ENCODE measurements around the gene TMEM242. TPM values are rescaled to one million over a fixed set of nuclear protein-coding genes. Genes with fewer than 3 reads are reported as not detected.
"Not testable (repeated sequence)": the region's sequence is repeated elsewhere in the genome, so short reads cannot be mapped to it uniquely, and the experiment has no call there.

The TMEM242 gene
- polyA plus RNA-seq, 1 experiment, result 4.4 TPM

- Histone ChIP-seq H3K4me3 (ENCODE audit: low read depth, low read length) (no peak overlapping the region), H3K36me3 (ENCODE audit: control insufficient read depth, insufficient read depth, low read length) (no peaks in the 10 kb centered on the region), H3K27me3 (ENCODE audit: control insufficient read depth, insufficient read depth, low read length) (peaks cover 9% of the 10 kb centered on the region)
- no peak for DNase-seq (ENCODE audit: low read depth)
- ChIA-PET CTCF (no interaction called here), POLR2A (no interaction called here)
- TF ChIP-seq CTCF (IDR thresholded peaks at IDR 0.05; ENCODE audit: insufficient read depth, low read depth, low read length), result no peak
These were observed 20.4 kb upstream of the TMEM242 start for GRCh38 chr6:157343732-157344131.

DNA sequence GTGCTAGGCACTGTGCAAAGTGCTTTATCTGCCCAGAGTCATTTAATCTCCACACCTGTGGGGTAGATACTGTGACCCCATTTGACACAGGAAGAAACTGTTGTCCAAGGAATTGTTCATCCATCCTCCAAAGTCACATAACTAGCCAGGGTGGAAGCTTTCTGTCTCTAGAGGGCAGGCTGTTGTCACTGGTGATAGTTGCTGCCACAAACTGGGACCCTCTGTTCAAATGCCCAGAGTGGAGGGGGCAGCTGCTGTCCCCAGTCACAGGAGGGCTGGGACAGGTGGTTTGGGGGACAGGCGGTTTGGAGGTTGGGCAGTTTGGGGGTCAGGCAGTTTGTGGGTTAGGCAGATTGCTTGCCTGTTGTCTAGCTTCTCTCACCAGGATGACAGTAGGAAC is 16.1 kb upstream of the TMEM242 start:
- Histone ChIP-seq H3K4me3 (ENCODE audit: low read depth, low read length) (no peak overlapping the region), H3K36me3 (ENCODE audit: control insufficient read depth, insufficient read depth, low read length) (no peaks in the 10 kb centered on the region), H3K27me3 (ENCODE audit: control insufficient read depth, insufficient read depth, low read length) (peaks cover 5% of the 10 kb centered on the region; the same call in 1 of the 2 replicates)
- no peak for TF ChIP-seq CTCF (IDR thresholded peaks at IDR 0.05; ENCODE audit: insufficient read depth, low read depth, low read length)
- ChIA-PET POLR2A (no interaction called here), CTCF (interaction anchor here (0.6 kb wide), 1 partner anchor 1651 kb away, joined by 3 read pairs; no protein-coding TSS in a partner anchor)
- DNase-seq (ENCODE audit: low read depth), result no peak

GRCh38 chr6:157337751-157338150 is 14.4 kb upstream of the TMEM242 start:
- CTCF ChIA-PET, result interaction anchor here (1.4 kb wide), 1 partner anchor 13 kb away, joined by 3 read pairs; no protein-coding TSS in a partner anchor
- Histone ChIP-seq H3K4me3 (ENCODE audit: low read depth, low read length) (no peak overlapping the region), H3K27me3 (ENCODE audit: control insufficient read depth, insufficient read depth, low read length) (peaks cover 4% of the 10 kb centered on the region; the same call in 1 of the 2 replicates), H3K36me3 (ENCODE audit: control insufficient read depth, insufficient read depth, low read length) (no peaks in the 10 kb centered on the region)
- POLR2A ChIA-PET, result no interaction called here
- no peak for TF ChIP-seq CTCF (IDR thresholded peaks at IDR 0.05; ENCODE audit: insufficient read depth, low read depth, low read length)
- no peak for DNase-seq (ENCODE audit: low read depth)

- H3K36me3 ChIP-seq (ENCODE audit: control insufficient read depth, insufficient read depth, low read length); H3K27me3 ChIP-seq (ENCODE audit: control insufficient read depth, insufficient read depth, low read length); DNase-seq (ENCODE audit: low read depth); H3K4me3 ChIP-seq (ENCODE audit: low read depth, low read length); POLR2A ChIA-PET: not testable (repeated sequence)
- CTCF ChIA-PET, result interaction anchor here (1.4 kb wide), 1 partner anchor 13 kb away, joined by 3 read pairs; no protein-coding TSS in a partner anchor
These were observed 14.0 kb upstream of the TMEM242 start for GRCh38 chr6:157337276-157337675.

DNA sequence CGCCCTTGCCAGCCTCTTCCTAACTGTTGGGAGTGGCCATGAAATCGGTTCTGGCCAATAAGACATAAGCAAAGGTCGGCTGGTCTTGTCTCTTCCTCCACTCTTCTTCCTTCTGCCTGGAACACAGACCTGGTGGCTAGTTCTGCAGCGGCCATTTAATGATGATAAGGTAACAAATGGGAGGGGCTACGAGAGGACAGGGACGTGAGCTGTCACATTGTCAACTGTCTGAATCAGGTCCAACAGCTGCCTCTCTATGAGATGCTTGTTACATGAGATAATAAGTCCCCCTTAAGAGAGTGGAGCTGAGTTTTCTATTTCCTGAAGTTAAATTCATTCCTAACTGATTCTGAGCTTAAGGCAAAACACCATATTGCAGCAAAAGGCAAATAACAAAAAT is 12.5 kb upstream of the TMEM242 start:
- no peak for DNase-seq (ENCODE audit: low read depth)
- Histone ChIP-seq H3K36me3 (ENCODE audit: control insufficient read depth, insufficient read depth, low read length) (no peaks in the 10 kb centered on the region), H3K27me3 (ENCODE audit: control insufficient read depth, insufficient read depth, low read length) (peaks cover 7% of the 10 kb centered on the region), H3K4me3 (ENCODE audit: low read depth, low read length) (no peak overlapping the region)
- POLR2A ChIA-PET, result no interaction called here
- CTCF ChIA-PET, result interaction anchor here (1.3 to 1.8 kb wide), 2 partner anchors 13 to 44 kb away, joined by 3 to 7 read pairs; partner anchors contain the start of gene TMEM242
- no peak for TF ChIP-seq CTCF (IDR thresholded peaks at IDR 0.05; ENCODE audit: insufficient read depth, low read depth, low read length)

DNA sequence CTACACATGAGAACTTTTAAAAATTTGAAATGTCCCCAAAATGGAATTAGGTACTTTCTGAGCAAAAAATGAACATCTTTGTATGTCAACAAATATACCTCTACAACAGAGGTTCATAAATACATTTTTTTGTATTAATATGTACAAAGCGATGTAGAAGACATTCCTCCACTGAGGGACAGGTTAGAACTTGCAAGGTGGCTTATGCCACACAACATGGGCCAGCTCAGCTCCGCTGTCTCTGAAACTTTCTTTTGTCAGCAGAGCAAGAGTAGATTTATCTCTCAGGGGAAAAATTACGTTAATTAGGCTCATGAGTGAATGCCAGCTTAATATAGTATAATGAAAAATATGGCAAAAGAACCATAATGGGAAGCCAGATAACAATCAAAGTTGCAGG is 10.6 kb upstream of the TMEM242 start:
- TF ChIP-seq CTCF (IDR thresholded peaks at IDR 0.05; ENCODE audit: insufficient read depth, low read depth, low read length), result no peak
- DNase-seq (ENCODE audit: low read depth), result no peak
- POLR2A ChIA-PET, result no interaction called here
- H3K36me3 ChIP-seq (ENCODE audit: control insufficient read depth, insufficient read depth, low read length), result no peaks in the 10 kb centered on the region
- H3K27me3 ChIP-seq (ENCODE audit: control insufficient read depth, insufficient read depth, low read length), result peaks cover 5% of the 10 kb centered on the region
- CTCF ChIA-PET, result interaction anchor here (0.6 to 1.8 kb wide), 2 partner anchors 11 to 22 kb away, joined by 3 to 7 read pairs; partner anchors contain the start of gene TMEM242
- H3K4me3 ChIP-seq (ENCODE audit: low read depth, low read length), result no peak overlapping the region
